Prostate gland (tissue), 2 donors: Measurements from ENCODE around the gene EVA1A. TPM values are rescaled to one million over a fixed set of nuclear protein-coding genes. Genes with fewer than 3 reads are reported as not detected.

Experiments used
- DNase-seq: peaks from one replicate; pipeline ENCODE4 v3.0.0-alpha.2; 2019; ENCODE audit warnings: low spot score
- H3K27ac ChIP-seq, 2 donors: fragments of 200-600 bp; sonication (generic); 2 replicates each; pipeline ENCODE4 v1.5.1; 2017 to 2019
- H3K27me3 ChIP-seq: fragments of 200-600 bp; sonication (generic); replicated peaks from 2 replicates; pipeline ENCODE4 v1.5.1; 2019; ENCODE audit not compliant: insufficient read depth
- H3K36me3 ChIP-seq, 2 donors: fragments of 200-600 bp; sonication (generic); 1 replicate in 1 of 2; 2 replicates in 1 of 2; pipeline versions ENCODE4 v1.5.1 to v1.8.1; 2017 to 2019
- H3K4me1 ChIP-seq: fragments of 200-600 bp; sonication (generic); replicated peaks from 2 replicates; pipeline ENCODE4 v1.5.1; 2019
- H3K4me3 ChIP-seq, 2 donors: fragments of 200-600 bp; sonication (generic); 2 replicates each; pipeline ENCODE4 v1.5.1; 2017 to 2019
- H3K9me3 ChIP-seq: fragments of 200-600 bp; sonication (generic); 2 replicates; pipeline ENCODE4 v1.5.1; 2017
- POLR2A ChIP-seq: fragments of 450-650 bp; IDR thresholded peaks from one replicate; pipeline ENCODE4 v1.6.1; 2016; ENCODE audit warnings: antibody characterized with exemption, mild to moderate bottlenecking
- POLR2AphosphoS5 ChIP-seq: sonication (generic); formaldehyde crosslinking; IDR thresholded peaks from one replicate; pipeline ENCODE4 v1.6.1; 2017; ENCODE audit warnings: antibody characterized with exemption
- WGBS: methylation state at CpG from one replicate; pipeline ENCODE4 v1.1.5; 2018; 5-methylcytosine and 5-hydroxymethylcytosine counted together
- intact Hi-C: fragments of 100-400 bp; cut with DNase I; formaldehyde crosslinking; loops from one replicate; pipeline ENCODE4 v1.14.2; 2022
- total RNA-seq, 2 donors: library from RNA; depleted of rRNA; stranded (reverse); fragments of >200 nt; gene quantifications; one replicate each; pipeline ENCODE4 v1.1.0, GENCODE V29; 2016
- TF ChIP-seq, protein P1 (sequence below), 4 experiments: fragments of 200-600 bp in 2 of 4; fragments of 450-650 bp in 2 of 4; sonication (generic) in 2 of 4; IDR thresholded peaks; 1 replicate in 3 of 4; 2 replicates in 1 of 4; pipeline ENCODE4 v1.5.1; 2016 to 2019; ENCODE audit warnings: antibody characterized with exemption in 4 of 4, mild to moderate bottlenecking in 2 of 4, moderate library complexity in 2 of 4

The EVA1A gene
- total RNA-seq, 2 donors from 2014 or later = 9.7 to 16.9 TPM

- no peaks in the 10 kb centered on the region for H3K36me3 ChIP-seq
- TF ChIP-seq, protein P1, sequence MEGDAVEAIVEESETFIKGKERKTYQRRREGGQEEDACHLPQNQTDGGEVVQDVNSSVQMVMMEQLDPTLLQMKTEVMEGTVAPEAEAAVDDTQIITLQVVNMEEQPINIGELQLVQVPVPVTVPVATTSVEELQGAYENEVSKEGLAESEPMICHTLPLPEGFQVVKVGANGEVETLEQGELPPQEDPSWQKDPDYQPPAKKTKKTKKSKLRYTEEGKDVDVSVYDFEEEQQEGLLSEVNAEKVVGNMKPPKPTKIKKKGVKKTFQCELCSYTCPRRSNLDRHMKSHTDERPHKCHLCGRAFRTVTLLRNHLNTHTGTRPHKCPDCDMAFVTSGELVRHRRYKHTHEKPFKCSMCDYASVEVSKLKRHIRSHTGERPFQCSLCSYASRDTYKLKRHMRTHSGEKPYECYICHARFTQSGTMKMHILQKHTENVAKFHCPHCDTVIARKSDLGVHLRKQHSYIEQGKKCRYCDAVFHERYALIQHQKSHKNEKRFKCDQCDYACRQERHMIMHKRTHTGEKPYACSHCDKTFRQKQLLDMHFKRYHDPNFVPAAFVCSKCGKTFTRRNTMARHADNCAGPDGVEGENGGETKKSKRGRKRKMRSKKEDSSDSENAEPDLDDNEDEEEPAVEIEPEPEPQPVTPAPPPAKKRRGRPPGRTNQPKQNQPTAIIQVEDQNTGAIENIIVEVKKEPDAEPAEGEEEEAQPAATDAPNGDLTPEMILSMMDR (IDR thresholded peaks at IDR 0.05) = peak; percentile 15 to 74 (median 60)
- TF ChIP-seq POLR2AphosphoS5 (no peak), POLR2A (no peak)
- no peaks in the 10 kb centered on the region for H3K9me3 ChIP-seq
- no peak overlapping the region for H3K4me3 ChIP-seq
- WGBS = 37% methylated on average over 4 of the region's 4 CpGs
- no peak overlapping the region for H3K27ac ChIP-seq
- no peaks in the 10 kb centered on the region for H3K27me3 ChIP-seq
- H3K4me1 ChIP-seq = no peaks in the 10 kb centered on the region
- intact Hi-C loops = no loop called here
- no peak for DNase-seq
Observed at GRCh38 chr2:75464348-75464946, 96.3 kb downstream of the EVA1A start.

GRCh38 chr2:75462721-75463120 lies 98.0 kb downstream of the EVA1A start:
- Histone ChIP-seq H3K4me1 (no peaks in the 10 kb centered on the region), H3K27me3 (no peaks in the 10 kb centered on the region), H3K4me3 (no peak overlapping the region), H3K36me3 (no peaks in the 10 kb centered on the region), H3K27ac (no peak overlapping the region), H3K9me3 (no peaks in the 10 kb centered on the region)
- 25% methylated on average over 4 of the region's 4 CpGs for WGBS
- TF ChIP-seq POLR2A (no peak), POLR2AphosphoS5 (no peak)
- TF ChIP-seq, protein P1 (IDR thresholded peaks at IDR 0.05) = no peak
- DNase-seq = no peak
- intact Hi-C loops = no loop called here

DNA sequence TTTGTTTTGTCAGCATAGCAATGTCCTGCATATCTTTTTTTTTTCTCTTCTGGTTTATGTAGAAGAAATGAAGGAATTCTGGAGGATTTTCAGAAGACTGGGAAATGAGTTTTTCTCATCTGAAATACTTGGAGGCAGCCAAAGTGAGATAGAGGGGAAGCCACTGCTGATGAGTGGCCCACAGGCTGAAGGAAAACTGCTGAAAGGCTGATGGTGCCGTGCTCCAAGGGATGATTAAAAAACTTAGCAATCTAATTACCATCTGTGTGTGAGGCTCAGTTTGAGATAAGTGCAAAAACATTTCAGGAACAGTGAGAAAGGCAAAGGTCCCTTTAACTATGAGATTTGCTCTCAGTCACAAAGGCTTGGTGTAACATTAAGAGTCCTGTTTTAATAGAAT lies 98.5 kb downstream of the EVA1A start:
- Histone ChIP-seq H3K4me1 (no peaks in the 10 kb centered on the region), H3K36me3 (no peaks in the 10 kb centered on the region), H3K27me3 (no peaks in the 10 kb centered on the region), H3K4me3 (no peak overlapping the region), H3K27ac (no peak overlapping the region), H3K9me3 (no peaks in the 10 kb centered on the region)
- TF ChIP-seq, protein P1 (IDR thresholded peaks at IDR 0.05) = no peak
- no peak for TF ChIP-seq POLR2AphosphoS5
- TF ChIP-seq POLR2A = no peak
- WGBS = 64% methylated on average over 1 of the region's 1 CpG
- intact Hi-C loops = no loop called here
- no peak for DNase-seq

DNA sequence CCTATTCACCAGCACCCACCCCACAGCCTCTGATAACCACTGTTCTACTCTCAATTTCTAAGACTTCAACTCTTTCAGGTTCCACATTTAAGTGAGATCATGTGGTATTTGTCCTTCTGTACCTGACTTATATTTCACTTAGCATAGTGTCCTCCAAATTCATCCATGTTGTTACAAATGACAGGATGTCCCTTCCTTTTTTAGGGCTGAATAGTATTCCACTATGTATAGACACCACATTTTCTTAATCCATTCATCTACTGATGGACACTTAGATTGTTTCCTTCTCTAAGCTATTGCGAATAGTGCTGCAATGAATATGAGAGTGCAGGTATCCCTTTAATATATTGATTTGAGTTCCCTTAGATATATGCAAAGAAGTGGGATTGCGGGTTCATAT lies 100.1 kb downstream of the EVA1A start:
- H3K4me3 ChIP-seq = no peak overlapping the region
- no peaks in the 10 kb centered on the region for H3K36me3 ChIP-seq
- DNase-seq = no peak
- 93% methylated on average over 2 of the region's 2 CpGs for WGBS
- H3K4me1 ChIP-seq = no peaks in the 10 kb centered on the region
- intact Hi-C loops = no loop called here
- H3K27me3 ChIP-seq = no peaks in the 10 kb centered on the region
- no peak for TF ChIP-seq POLR2AphosphoS5
- TF ChIP-seq POLR2A = no peak
- TF ChIP-seq, protein P1 (IDR thresholded peaks at IDR 0.05) = no peak
- H3K27ac ChIP-seq = no peak overlapping the region
- no peaks in the 10 kb centered on the region for H3K9me3 ChIP-seq

DNA sequence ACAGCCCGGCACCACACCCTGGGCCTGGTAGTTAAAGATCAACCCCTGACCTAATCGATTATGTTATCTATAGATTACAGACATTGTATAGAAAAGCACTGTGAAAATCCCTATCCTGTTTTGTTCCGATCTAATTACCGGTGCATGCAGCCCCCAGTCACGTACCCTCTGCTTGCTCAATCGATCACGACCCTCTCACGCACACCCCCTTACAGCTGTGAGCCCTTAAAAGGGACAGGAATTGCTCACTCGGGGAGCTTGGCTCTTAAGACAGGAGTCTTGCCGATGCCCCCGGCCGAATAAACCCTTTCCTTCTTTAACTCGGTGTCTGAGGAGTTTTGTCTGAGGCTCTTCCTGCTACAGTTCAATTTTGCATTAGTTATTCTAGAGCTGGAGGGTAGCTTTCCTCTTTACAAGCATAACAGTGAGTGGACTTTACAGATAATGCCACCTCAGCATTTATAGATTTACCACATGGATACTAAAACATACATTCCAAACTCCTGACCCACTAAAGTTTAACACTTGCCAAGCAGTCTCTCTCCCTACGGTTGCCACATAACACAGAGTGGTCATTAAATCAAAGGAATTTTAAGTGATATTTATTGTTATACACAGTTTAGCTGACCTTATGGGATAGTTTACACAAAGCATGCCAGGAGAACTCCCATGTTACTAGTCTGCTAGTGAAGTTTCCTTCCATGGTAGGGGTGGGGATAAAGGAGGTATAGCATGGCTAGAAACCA lies 101.0 kb downstream of the EVA1A start:
- H3K27me3 ChIP-seq = no peaks in the 10 kb centered on the region
- H3K9me3 ChIP-seq = no peaks in the 10 kb centered on the region
- no peak overlapping the region for H3K4me3 ChIP-seq
- DNase-seq = no peak
- no peaks in the 10 kb centered on the region for H3K4me1 ChIP-seq
- 72% methylated on average over 14 of the region's 14 CpGs for WGBS
- intact Hi-C loops = no loop called here
- H3K36me3 ChIP-seq = no peaks in the 10 kb centered on the region
- TF ChIP-seq, protein P1 (IDR thresholded peaks at IDR 0.05) = no peak
- TF ChIP-seq POLR2A (no peak), POLR2AphosphoS5 (no peak)
- no peak overlapping the region for H3K27ac ChIP-seq
